ENCODE measurements around the gene SRRM5.

DNA sequence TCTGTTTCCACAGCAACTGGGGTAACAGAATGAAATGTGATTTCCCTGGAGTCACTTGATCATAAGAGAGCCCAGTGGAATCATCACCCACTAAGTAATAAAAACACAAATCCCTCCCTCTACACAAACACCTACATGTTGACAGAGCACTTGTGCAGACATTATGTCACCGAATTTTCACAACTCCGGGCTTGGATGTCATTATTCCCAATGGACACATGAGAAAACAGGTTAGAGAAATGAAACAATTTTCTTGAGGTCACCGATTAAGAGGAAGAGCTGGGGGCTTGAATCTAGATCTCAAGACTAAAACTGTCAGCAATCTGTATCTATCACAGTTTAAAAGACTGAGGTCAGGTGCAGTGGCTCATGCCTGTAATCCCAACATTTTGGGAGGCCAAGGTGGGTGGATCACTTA lies 39.7 kb upstream of the SRRM5 start:
- TF ChIP-seq, protein P1, sequence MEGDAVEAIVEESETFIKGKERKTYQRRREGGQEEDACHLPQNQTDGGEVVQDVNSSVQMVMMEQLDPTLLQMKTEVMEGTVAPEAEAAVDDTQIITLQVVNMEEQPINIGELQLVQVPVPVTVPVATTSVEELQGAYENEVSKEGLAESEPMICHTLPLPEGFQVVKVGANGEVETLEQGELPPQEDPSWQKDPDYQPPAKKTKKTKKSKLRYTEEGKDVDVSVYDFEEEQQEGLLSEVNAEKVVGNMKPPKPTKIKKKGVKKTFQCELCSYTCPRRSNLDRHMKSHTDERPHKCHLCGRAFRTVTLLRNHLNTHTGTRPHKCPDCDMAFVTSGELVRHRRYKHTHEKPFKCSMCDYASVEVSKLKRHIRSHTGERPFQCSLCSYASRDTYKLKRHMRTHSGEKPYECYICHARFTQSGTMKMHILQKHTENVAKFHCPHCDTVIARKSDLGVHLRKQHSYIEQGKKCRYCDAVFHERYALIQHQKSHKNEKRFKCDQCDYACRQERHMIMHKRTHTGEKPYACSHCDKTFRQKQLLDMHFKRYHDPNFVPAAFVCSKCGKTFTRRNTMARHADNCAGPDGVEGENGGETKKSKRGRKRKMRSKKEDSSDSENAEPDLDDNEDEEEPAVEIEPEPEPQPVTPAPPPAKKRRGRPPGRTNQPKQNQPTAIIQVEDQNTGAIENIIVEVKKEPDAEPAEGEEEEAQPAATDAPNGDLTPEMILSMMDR (conservative IDR thresholded peaks at IDR 0.05; ENCODE audit: low read depth, low read length), result no peak
- no peak for TF ChIP-seq EZH2 (IDR thresholded peaks at IDR 0.05; ENCODE audit: borderline replicate concordance, low read depth, low read length, poor library complexity, severe bottlenecking)
